ENCODE measurements around the gene CCND1. TPM values are rescaled to one million over a fixed set of nuclear protein-coding genes. Genes with fewer than 3 reads are reported as not detected.

The CCND1 gene
- total RNA-seq, 6 experiments from 2014 or later: 67.0 to 283 (median 94.1) TPM

DNA sequence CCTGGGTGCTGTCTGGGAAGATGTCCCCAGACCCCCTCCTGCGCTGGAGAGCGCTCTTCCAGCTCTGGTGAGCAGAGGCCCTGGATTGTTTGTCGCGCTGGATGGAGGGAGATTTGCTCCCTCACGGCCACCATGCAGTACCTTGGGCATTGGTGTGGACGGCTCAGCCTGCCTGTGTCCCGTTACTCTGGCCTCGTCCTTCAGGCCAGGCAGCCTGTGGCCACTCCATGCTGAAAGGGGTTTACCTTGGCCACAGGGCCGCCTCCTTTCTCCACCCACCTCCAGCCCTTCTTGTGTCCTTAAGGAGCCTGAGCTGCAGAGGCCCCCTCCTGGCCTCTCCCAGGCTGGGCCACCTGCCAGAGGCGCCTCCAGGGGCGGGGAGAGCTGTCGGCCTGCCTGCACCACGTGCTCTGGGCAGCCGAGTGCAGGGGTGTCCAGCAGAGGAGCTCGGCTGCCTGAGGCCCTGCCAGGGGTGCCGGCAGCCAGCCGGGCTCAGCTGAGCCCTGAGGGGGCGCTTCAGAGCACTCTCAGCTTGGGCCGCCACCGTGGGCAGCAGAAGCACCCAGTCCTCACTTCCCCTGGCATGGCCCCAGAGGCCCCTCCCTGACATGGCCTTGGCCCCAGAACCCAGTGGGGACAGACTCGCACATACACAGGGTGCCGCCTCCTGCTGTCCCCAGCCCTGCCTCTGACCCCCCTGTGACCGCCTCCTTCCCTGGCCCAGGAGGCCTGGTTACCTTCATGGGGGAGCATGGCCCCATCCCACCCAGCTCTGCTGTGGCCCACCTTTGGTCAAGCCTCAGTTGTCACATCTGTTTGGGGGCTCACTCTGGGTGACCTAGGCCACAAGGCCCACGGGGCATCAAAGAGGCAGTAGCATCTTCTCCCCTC lies 3.4 kb downstream of the CCND1 start:
- peak; percentile 64 to 83 (median 75) for DNase-seq
- Histone ChIP-seq H3K27me3 (no peaks in the 10 kb centered on the region), H3K4me3 (no peak overlapping the region), H3K36me3 (peaks cover 0 to 30% (median 3%) of the 10 kb centered on the region in 4 donors), H3K27ac (no peak overlapping the region), H3K9me3 (no peaks in the 10 kb centered on the region), H3K4me1 (peaks cover 0 to 29% (median 15%) of the 10 kb centered on the region in 4 donors)
- intact Hi-C loops (cut with DNase I): no loop called here
- 37% methylated on average over 7 of the region's 24 CpGs for WGBS (ENCODE audit: insufficient coverage, low coverage, low lambda C conversion rate, missing lambda C conversion rate)
- ATAC-seq: peak; percentile 23 to 45 (median 33)
- TF ChIP-seq, protein P1, sequence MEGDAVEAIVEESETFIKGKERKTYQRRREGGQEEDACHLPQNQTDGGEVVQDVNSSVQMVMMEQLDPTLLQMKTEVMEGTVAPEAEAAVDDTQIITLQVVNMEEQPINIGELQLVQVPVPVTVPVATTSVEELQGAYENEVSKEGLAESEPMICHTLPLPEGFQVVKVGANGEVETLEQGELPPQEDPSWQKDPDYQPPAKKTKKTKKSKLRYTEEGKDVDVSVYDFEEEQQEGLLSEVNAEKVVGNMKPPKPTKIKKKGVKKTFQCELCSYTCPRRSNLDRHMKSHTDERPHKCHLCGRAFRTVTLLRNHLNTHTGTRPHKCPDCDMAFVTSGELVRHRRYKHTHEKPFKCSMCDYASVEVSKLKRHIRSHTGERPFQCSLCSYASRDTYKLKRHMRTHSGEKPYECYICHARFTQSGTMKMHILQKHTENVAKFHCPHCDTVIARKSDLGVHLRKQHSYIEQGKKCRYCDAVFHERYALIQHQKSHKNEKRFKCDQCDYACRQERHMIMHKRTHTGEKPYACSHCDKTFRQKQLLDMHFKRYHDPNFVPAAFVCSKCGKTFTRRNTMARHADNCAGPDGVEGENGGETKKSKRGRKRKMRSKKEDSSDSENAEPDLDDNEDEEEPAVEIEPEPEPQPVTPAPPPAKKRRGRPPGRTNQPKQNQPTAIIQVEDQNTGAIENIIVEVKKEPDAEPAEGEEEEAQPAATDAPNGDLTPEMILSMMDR (IDR thresholded peaks at IDR 0.05): peak in 3 of 4 donors; percentile 9 to 34 (median 12)
- TF ChIP-seq POLR2A (IDR thresholded peaks at IDR 0.05): peak; percentile 10

DNA sequence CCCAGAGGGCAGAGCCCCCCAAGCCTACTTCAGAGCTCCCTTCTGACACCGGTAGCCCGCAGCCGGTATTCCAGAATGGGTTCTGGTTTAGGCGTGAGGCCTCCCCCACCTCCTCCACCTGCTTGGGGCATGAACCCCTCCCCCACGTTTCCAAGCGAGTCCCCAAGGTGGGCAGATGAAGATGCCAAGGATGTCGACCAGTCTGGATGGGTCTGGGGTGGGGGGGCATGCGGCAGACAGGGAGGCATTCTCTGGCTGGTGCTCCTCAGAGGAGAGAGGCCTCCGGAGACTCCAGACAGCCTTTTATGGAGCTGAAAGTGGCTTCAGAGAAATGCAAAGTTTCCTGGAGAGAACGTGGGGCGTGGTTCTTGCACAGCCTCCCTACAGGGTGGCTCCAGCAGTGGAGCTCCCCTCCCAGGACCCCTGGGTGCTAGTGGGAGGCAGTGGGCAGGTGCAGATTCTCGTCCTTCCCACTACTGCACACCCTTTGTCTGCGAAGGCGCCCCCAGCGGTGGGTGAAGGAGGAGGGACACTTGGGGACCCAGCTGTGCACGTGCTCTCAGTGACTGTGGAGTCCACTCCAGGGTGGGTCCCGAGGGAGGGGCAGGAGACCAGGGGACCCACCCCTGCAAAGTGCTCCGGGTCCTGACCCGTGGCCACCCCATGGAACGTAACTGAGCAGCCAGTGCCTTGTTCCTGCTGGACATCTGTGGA lies 4.2 kb downstream of the CCND1 start:
- DNase-seq (peak in 2 of 3 donors; percentile 19 to 56), ATAC-seq (no peak)
- H3K4me1 ChIP-seq: peaks cover 0 to 22% (median 11%) of the 10 kb centered on the region in 4 donors
- TF ChIP-seq POLR2A (IDR thresholded peaks at IDR 0.05): no peak
- TF ChIP-seq, protein P1 (IDR thresholded peaks at IDR 0.05): no peak
- peaks cover 0 to 38% (median 6%) of the 10 kb centered on the region in 4 donors for H3K36me3 ChIP-seq
- H3K9me3 ChIP-seq: no peaks in the 10 kb centered on the region
- no peaks in the 10 kb centered on the region for H3K27me3 ChIP-seq
- intact Hi-C loops (cut with DNase I): loop anchor here in 1 of 2 donors (5.0 kb wide), 2 partner anchors 353 to 543 kb away; partner anchors contain the start of gene MYEOV
- no peak overlapping the region for H3K27ac ChIP-seq
- 52% methylated on average over 3 of the region's 20 CpGs for WGBS (ENCODE audit: insufficient coverage, low coverage, low lambda C conversion rate, missing lambda C conversion rate)
- H3K4me3 ChIP-seq: no peak overlapping the region

DNA sequence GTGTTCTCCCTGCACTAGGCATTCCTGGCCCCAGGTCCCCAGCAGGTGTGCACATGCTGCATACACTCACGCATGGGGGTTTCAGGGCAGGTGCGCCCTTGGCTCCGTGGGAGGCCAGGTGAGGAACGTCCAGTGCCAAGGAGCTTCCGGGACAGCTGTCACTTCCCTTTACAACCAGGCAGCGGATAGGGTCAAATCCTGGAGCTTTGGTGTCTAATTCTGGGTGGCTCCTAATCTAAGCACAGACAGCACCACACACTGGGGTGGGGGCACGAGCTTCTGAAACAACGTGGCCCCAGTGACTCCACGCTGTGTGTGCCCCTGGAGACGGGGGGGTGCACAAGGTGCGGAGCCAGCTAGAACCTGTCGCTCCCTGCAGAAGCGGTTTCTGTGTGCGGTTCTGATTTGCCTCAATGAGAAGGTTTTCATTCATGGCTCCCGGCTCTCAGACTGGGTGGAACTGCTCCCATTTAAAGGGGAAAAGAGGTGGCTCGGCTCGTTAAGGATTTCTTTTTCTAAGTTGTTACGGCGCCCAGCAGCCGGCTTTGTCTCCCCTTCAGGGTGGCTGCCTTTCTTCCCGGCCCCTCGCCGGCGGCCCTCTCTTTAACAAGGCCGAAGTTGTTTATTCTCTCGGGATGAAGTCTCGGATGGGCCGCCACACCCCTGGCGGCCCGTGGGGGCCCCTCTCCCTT lies 5.0 kb downstream of the CCND1 start:
- no peak for TF ChIP-seq POLR2A (IDR thresholded peaks at IDR 0.05)
- TF ChIP-seq, protein P1 (IDR thresholded peaks at IDR 0.05): no peak
- no peak overlapping the region for H3K27ac ChIP-seq
- H3K4me1 ChIP-seq: peaks cover 0 to 14% (median 7%) of the 10 kb centered on the region in 4 donors
- peaks cover 0 to 45% (median 9%) of the 10 kb centered on the region in 4 donors for H3K36me3 ChIP-seq
- 85% methylated on average over 15 of the region's 30 CpGs for WGBS (ENCODE audit: insufficient coverage, low coverage, low lambda C conversion rate, missing lambda C conversion rate)
- no peak overlapping the region for H3K4me3 ChIP-seq
- ATAC-seq (no peak), DNase-seq (peak in 2 of 3 donors; percentile 18 to 45)
- H3K9me3 ChIP-seq: no peaks in the 10 kb centered on the region
- intact Hi-C loops (cut with DNase I): loop anchor here in 1 of 2 donors (5.0 kb wide), 2 partner anchors 354 to 544 kb away; partner anchors contain the start of gene MYEOV
- no peaks in the 10 kb centered on the region for H3K27me3 ChIP-seq

Data from right lobe of liver (tissue), 6 donors.